ENCODE measurements around the gene CPNE4.
A peak's percentile ranks its signal among the peaks of the same experiment; 100 is the strongest.

The CPNE4 gene

DNA sequence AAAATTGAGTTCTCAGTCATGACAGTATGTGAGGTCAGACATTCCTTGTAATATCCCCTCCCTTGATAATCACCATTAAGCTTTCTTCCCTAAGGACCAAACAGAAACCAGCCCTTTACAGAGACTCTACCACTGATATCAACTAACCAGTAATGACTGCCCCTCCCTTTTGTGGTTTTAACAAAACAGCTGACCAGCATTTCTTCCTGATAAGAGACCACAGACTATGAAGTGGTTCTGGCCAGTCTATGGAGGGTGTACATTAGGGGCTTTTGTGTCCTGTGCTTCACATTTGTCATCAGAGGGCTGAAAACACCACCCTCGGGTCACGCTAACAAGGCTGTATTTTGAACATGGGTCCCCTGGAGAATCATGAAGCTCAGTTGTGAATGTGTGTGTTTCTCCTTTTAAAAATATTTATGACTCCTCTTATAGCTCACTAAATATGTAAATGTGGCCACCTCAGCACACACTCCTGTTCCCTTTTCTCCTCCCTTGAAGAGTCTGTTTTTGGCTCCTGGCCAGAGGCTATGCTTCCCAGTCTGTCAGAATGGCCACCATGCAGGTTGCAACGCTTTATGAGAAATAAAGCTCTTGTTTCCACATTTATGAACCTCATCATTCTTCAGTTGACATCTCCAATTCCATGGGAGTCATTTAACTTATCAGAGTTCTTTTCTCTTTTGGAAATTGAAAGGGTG lies 239.3 kb downstream of the CPNE4 start:
- DNase-seq: peak; percentile 65 to 73 (median 67)

DNA sequence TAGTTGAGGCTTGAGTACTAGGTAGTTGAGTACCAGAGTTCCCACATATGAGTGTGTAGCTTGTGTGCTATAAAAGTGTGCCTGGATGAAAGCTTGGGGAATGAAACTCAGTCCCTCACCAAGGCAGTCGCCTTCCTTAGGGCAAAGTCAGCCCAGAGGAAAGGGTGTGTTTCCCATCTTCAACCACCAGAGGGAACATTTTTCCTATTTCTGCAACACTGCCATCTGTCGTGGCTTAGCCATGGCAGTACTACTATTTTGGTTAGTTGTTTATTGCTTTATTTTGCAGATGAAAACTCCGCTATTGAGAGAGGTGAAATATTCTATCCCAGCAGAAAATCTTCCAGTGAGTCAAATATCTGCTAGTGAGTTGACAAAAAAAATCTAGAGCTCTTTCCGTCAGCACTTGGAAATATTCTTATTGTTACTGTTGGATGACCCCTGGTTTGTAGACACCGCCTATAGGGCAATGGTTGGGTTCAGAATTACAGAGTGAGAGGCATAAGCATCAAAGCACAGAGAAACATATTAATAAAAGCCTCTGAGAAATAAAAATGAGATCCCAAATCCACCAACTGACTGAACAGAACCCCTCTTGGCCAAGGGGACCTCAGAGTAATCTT lies 239.9 kb downstream of the CPNE4 start:
- peak; percentile 66 to 80 (median 69) for DNase-seq

DNA sequence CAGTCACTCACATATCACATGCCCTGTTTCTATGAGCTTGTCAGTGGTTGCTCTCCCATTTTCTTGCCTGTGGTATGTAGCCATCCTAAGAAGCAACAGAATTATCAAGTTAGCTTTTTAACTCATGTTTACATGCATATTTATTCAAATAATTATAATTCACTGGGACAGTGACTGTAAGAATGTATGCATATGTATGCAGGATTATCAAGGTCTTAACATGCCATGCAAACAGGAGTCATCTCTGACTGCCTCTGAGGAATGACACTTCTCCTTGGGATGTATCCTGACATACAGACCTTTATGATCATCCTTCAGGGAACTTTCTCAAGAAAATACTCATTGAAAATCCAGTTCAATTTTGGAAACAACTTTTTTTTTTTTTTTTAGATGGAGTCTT lies 240.9 kb downstream of the CPNE4 start:
- no peak for DNase-seq

DNA sequence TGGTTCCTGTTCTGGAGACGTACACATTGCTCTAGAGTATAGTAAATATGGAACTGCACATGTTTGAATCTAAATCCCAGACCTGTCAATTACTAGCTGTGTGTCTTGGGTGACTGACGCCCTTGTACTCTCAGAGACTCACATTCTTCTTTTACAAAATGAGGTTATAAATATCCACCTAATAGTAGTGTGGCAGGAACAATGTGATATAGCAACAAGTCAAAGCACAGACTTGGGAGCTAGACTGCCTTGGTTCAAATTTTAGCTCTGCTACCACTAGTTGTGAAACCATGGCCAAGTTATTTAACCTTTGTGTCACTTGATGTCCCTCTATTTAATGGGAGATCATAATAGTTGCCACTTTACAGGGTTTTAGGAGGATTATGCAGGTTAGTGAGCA lies 245.6 kb downstream of the CPNE4 start:
- no peak for DNase-seq

DNA sequence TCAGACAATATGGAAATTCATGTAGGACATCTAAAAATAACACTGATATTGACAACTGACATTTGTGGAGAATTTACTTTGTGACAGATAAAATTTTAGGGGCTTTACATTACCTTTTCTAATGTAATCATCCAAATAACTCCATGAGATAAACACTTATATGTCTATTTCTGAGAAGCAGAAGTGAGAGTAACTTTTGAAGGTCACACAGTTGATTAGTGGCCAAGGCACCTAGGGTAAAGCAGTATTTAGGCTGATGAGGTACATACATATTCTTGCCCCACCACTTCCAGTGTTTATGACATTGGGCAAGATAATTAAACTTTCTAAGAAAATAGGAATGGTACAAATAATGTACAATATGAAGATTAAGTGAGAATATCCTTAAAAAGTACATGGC lies 248.4 kb downstream of the CPNE4 start:
- no peak for DNase-seq

DNA sequence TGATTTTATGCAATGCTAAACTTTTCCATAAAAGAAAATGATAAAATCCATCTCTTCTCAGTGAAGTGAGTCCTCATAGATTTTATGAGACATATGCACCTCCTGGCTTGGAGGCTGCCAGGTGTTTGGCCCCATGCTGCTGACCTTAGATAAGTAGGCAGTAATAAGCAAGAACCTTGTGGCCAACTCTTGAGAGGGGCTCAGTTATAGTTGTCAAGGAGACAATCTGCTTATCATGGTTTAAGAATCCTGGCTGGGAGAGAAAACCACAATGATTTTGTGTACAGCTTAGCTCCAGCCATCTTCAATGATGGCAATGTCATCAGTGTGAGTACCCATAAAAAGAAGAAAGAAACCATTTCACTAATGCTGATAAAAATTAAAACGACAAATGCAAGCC lies 252.1 kb downstream of the CPNE4 start:
- no peak for DNase-seq

DNA sequence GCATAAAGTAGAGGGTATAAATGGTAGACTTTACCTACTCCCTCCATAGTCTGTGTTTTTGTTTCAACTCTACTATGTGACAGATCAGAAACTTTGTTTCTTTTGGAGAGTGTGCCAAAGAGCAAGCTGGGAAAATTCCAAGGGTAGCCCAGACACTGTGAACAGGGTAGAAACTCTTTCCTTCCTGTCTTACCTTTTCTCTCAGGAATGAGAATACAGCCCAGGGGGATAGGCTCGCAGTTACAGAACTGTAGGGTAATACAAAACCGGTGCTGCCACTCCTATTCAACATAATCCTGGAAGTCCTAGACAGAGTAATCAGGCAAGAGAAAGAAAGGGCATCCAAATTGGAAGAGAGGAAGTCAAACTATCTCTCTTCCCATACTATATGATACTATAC lies 256.3 kb downstream of the CPNE4 start:
- no peak for DNase-seq

DNA sequence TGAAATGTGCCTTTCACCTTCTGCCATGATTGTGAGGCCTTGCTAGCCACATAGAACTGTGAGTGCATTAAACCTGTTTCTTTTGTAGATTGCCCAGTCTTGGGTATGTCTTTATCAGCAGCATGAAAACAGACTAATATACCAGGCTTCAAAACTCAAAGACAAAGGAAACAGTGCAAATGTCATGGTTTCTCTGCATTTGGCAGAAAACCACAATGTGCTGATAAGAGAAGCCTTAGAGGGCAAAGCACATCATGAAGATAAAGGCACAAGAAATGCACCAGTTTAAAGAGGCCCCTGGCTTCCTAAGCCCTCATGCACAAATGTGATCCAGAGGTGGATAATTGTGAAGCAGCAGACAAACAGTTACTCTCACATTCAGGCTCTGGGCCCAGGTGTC lies 259.2 kb downstream of the CPNE4 start:
- no peak for DNase-seq

DNA sequence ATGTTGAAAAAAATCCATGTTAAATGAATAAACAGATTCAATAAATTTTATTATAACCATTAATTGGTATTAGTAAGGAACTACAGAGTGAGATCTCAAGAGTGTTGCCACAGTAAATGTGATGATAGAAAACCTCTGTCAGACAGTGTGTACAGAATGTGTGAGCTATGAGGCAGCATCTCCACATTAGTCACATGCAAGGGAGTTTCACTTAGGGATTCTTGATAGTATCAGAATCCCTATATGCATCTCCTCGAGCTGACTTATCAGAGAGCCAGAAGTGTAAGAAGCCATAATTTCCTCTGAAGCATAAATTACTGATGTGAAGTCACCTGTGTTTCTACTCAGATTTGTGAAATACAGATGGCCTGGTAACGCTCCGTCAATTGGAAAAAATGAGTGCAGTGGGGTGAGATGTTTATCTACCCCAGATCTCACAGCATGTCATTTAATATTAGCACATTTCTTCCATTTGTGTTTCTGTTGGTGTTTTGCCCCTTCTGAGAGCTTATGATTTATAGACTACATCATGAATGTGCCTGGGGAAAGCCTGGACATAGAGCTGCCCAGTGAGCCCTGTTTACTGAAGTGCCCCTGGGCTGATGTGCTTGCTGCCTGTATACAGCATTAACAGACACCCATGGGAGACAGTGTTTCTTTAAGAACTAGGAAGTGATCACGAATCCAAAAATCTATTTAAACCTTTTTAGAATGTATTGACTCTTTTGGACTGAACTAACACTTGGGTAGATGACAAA lies 262.4 kb downstream of the CPNE4 start:
- no peak for DNase-seq

DNA sequence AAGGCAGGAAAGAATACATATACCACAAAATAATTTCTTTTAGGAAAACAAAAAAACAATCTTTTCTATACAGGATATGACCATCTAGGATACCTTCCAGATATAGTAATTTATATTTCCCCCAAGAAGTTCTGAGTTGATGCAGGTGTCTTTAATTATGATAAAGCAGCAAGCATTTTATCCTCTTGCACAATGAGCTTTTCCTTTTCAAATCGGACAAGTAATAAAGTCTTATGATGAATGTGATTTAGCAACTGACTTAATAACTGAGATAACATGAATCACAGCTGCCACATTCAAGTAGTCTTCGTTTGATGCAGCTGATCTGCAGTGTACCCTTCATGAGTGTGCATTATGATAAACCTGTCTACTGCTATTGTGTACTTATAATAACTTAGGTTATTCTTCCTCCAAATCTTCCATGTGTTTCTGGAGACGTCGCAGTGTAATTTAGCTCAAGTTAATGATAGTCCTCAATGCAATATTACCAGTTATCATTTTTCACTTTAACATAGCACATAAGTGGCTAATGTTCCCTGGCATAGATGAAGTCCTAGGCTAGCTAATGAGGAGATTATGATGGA lies 271.7 kb downstream of the CPNE4 start:
- DNase-seq: no peak

DNA sequence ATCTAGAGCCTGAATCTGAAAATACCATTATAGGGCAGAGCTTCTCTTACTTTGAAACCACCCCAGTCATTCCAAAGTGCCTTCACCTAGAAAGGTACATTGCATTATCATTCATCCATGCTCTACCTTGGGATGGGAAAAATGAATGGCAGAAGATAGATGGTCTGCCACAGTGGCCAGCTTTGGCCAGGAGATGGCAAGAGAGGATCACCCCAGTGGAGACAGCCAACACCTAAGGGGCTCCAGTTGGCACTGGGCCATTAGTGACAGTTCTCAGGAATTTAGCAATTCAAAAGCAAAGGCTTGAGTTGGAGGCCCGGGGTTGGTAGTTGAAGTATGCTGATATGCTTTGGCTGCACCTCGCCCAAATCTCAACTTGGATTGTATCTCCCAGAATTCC lies 278.4 kb downstream of the CPNE4 start:
- no peak for DNase-seq

DNA sequence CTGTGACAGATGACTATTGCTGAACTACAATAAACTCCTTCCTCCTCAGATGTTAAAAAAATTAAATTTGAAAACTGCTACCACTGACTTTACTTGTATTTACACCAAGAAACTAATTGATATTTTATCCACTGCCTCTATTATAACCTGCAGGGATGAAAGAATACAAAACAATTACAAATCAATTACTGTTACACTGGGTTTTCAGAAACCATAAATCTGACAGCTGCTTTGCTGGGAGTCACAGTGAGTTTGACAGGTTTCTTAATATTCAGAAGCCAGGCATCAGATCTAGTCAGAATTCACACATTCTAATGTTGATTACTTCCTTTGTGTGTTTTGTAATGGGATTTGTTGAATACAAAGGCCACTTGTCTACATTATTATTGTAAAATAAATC lies 279.4 kb downstream of the CPNE4 start:
- no peak for DNase-seq

DNA sequence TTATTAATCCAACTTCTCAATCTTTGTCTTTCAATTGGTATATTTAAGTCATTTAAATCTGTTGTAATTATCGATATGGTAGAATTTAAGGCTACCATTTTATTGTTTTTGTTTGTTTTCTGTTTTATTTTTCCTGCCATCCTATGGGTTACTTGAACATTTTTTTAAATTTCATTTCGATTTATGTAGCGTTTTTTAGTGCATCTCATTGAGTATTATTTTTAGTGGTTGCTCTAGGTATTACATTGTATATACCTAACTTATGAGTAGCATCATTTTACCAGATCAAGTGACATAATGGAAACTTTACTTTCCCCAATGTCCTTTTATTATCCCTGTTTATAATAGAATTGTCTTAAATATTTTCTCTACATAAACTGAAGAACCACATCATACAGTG lies 284.6 kb downstream of the CPNE4 start:
- DNase-seq: no peak

DNA sequence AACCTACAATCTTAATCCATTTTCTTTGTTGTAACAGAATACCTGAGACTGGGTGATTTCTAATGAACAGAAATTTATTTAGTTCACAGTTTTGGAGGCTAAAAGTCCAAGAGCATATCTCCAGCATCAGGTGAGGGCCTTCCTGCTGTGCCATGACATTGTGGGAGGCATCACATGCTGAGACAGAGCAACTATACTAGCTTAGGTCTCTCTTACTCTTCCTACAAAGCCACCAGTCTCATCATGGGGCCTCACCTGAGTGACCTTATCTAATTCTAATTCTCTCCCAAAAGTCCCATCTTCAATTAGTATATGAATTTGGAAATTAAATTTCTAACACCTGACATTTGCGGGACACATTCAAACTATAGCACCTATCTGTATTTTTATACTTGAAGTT lies 285.0 kb downstream of the CPNE4 start:
- no peak for DNase-seq

DNA sequence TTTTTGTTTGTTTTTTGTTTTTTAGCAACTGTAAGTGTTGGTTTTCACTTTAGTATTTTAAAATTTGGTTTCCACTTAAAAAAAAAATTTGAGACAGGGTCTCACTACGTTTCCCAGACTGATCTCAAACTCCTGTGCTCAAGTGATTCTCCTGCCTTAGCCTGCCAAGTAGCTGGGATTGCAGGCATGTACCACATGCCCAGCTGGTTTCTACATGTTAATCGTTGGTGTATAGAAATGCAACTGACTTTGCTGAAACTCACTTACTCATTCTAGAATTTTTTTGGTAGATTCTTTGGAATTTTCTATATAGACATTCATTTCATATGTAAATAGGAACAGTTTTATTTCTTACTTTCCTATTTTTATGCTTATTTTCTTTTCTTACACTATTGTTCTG lies 287.3 kb downstream of the CPNE4 start:
- DNase-seq: no peak

DNA sequence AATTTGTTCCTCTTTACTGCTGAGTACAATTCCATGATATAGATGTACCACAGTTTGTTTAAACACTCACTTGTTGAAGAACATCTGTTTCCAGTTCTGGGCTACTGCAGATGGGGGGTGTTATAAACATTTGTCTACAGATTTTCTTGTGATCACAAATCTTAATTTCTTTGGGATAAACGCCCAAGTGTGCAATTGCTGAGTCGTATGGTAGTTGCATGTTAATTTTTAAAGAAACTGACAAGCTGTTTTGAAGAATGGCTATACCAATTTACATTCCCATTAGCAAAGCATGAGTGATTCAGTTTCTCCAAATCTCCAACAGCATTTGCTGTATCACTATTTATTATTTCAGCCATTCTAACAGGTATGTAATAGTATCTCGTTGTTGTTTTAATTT lies 290.0 kb downstream of the CPNE4 start:
- DNase-seq: no peak

DNA sequence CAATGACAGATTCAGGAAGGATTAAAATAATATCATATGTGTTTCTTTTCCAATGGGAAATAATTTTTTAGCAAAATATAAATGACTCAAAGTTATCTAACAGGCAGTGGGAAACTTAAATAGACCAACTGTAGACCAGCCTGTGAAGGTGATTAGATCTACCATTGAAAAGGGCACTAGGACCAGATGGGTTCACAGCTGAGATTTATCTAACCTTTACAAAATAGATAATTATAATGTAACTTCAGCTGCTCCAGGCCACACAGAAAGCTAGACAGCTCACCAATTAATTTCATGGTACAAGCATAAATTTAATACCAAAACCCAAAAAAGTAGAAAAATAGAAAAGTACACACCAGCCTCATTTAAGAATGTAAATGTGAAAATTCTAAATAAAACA lies 291.7 kb downstream of the CPNE4 start:
- no peak for DNase-seq

DNA sequence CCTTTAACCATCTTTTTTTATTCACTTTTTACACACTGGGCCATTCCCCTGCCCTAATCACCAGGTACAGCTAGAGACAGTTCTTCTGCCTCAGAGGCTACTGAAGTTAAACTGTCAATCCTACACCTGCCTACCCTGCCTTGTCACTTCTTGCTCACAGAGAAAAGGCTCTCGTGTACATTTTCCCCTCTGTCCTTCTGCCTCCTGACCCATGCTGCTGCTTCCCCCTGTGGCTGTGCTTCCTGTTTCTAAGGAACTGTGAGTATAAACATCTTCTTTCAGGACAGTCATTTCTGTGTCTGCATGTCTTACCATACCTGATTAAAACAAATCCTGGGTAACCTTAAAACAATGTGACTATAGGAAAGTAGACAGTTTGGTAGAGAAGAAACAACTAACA lies 295.6 kb downstream of the CPNE4 start:
- no peak for DNase-seq

DNA sequence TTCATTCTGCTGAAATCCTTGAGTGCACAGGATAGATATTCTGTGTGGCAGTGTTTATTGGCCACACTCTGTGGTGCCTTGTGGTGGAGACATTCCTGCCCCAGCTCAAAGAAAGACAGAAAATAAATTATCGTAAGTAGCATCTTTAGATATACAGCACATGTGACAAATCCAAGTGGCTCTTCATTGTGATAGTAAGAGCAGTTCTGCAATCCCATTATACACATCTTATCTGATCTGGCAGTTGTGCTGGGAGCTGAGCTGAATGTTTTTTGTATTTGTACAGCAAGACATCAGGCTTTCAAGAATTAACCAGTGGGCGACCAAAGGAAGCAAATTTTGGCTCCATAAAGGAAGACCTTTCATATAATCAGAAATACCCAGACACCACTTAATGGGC lies 296.7 kb downstream of the CPNE4 start:
- DNase-seq: no peak

DNA sequence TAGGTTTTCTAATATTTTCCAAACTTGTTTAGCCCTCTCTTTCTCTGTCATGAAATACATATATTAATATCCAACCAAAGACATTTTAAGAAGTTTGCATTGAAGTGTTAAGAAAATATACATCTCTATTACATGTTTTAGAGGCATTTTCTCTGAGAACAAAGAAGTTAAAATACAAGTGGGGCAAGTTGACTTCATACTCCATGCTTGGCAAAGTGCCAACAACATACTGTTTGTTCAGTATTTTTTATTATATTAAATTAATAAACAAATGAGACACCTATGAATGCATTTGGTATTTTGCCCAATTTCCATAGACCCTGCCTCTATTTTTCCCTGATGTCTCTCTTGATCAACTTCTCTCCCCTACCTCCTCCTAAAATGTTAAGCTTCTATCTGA lies 299.3 kb downstream of the CPNE4 start:
- no peak for DNase-seq

DNA sequence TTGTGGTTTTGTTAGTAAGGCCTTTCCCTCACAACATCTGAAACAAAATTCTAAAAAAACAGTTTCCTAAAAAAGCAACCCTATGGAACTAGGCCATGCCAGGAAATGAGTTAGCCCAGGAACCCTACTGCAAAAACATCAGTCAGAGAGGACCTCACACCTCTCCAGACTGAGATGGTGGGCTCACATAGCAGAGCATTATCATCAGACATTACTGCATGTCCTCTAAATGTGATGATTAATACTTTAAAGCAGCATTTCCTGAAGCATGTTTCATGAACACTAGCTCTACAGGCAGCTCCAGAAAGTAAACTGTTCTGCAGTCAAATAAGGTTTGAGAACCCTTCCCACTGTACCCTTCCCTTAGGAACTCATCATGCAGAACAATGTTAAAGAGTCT lies 299.7 kb downstream of the CPNE4 start:
- no peak for DNase-seq

DNA sequence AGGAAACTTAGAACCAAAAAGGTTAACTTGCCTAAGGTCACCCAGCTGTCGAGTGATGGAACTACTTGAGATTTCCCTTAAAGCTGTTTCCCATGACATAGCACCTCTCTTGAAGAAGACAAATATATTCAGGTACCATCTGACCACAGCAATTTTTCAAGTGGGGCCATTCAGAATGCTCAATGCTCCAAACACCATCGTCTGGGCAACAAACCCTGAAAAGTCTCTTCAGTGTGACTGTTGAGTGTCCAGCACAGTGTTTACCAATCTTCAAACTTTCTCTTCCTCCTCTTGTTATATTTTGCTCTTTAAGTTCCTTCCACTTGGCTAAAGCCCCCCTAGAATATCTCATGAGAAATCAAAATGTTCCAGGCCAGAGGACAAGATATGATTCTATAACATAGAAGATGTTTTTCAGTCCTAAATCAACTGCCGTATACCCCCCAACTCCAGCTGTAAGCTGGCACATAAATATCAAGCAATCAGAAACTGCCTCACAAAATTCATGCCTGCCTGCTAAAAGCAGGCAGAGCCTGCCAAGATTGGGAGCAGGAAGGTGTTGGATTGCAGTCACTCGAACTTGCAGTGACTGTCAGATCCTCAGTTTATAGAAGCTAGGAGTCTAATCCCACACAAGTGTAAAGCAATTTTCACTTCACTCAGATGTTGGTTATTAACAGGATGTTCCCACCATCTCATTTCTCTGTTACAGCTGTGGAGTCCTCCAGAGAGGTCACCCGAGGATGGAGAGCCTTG lies 301.6 kb downstream of the CPNE4 start:
- DNase-seq: no peak

DNA sequence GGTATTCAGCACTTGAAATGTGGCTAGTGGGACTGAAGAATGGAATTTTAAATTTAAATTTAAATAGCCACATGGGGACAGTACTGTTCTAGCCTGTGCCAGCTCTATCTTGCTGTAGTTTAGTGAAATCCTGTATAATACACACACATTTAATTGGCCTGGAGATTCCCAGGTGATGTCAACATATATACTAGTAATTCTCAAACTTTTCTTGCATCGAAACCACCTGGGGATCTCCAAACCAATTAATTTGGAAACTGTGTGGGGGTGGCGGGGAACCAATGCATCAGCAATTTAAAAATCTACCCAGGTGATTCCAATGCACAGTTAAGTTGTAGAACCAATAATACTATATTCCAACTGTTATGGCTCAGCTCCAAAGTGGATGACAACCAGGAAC lies 303.1 kb downstream of the CPNE4 start:
- peak; percentile 11 to 36 (median 20) for DNase-seq

Measured in suppressor macrophage treated with lipopolysaccharide for 1 hour (primary cell).